GM19099 (cell line): ENCODE results near the gene LUZP2.

Source experiments
- POLR2A ChIP-seq: IDR thresholded peaks from 3 replicates; pipeline ENCODE4 v1.6.1; 2011; ENCODE audit warnings: low read depth; ENCODE audit not compliant: insufficient read length; ENCODE audit errors: extremely low read depth

The LUZP2 gene

GRCh38 chr11:24963852-24964251 is 467.0 kb downstream of the LUZP2 start:
- no peak for TF ChIP-seq POLR2A

DNA sequence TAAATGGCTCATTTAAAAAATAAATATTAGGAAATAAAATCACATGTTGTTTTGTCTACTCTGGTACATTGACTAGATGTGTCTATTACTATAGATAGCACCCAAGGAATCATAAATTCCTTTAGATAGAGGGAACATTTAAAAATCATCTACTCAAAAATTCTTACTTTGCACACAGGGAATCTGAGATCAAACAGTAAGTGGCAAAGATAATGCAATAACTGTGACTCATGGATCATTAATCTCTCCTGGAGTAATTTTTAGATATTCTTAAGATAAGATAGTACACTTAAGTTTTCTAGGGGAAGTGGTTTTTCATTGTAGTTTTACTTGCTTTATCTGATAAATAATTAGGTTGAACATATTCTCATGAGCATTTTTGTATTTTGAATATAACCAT is 468.9 kb downstream of the LUZP2 start:
- TF ChIP-seq POLR2A = no peak

DNA sequence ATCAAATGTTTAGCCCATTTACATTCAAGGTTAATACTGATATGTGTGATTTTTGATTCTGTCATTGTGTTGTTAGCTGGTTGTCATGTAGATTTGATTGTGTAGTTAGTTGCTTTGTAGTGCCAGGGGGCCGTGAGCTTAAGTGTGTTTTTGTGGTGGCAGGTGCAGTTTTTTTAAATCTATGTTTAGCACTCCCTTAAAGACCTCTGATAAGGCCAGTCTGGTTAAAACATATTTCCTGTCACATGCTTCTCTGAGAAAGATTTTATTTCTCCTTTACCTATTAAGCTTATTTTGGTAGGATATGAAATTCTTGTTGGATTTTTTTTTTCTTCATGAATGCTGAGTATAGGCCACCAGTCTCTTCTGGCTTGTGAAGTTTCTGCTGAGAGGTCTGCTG is 540.6 kb downstream of the LUZP2 start:
- no peak for TF ChIP-seq POLR2A

DNA sequence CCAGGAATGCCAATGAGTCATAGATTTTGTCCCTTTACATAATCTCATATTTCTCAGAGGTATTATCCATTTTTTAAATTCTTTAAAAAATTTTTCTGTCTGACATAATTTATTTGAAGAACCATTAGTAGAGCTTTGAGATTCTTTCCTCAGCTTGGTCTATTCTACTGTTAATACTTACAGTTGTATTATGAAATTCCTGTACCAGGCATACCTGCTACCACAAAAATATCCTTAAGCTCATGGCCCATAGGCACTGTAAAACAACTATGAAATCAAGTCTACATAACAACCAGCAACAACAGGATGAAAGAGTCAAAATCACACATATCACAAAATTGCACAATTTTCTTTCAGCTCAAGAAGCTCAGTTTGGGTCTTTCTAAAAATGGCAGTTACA is 541.3 kb downstream of the LUZP2 start:
- TF ChIP-seq POLR2A = no peak

- no peak for TF ChIP-seq POLR2A
Observed at GRCh38 chr11:25039165-25039564, 542.3 kb downstream of the LUZP2 start.

- no peak for TF ChIP-seq POLR2A
Observed at GRCh38 chr11:25048632-25049031, 551.8 kb downstream of the LUZP2 start.

DNA sequence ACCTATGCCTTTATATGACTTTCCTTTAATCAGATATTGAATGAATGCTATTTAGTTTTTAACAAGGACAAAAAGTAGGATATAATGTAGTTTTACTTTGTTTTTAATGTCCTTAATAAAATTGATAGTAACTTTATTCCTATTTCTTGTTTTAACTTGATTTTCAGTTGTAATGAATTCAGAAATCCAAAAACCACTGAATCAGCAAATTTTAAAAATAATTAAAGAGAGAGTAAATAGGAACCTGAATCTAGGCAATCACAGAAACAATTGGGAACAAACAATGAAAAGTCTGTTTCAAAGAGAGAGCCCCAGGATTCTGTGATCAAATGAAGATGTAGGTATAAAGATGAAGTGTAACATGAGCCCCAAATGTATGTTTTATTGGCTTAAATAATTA is 556.0 kb downstream of the LUZP2 start:
- TF ChIP-seq POLR2A = no peak

DNA sequence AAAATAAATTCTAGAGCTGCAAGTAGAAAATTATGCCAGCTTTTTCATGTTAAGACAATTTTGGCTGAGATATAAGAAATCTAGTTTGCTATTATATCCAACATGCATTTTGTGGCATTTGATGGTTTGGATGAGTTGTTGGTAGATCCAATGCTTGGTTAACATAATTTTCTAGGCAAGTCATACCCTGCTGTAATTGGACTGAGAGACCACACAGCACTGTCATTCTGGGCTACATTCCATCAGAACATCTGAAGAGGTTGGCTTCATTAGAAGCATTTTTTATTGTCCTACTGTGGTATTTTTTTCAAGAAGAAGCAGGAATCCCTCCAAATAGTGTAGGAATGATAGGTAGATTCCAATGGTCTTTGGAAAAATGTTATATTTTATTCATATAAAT is 561.0 kb downstream of the LUZP2 start:
- no peak for TF ChIP-seq POLR2A

DNA sequence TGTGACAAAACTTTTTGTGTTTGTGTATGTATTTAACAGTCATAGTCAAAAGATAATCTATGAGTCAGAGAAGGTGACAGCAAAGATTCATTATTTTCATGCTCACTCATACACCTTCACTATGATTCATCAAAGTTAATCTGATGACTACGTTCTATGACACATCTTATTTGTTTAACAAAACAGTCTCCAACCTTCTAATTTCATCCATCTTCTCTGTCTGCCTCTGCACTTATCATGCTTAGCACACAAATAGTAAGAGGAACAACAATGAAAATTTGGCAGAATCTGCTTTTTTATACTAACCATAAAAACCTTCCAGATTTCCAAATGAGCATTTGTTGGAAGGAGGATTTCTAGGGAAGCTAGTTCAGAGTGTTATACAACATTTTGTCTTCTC is 568.9 kb downstream of the LUZP2 start:
- TF ChIP-seq POLR2A = no peak

GRCh38 chr11:25066706-25067105 is 569.9 kb downstream of the LUZP2 start:
- no peak for TF ChIP-seq POLR2A

DNA sequence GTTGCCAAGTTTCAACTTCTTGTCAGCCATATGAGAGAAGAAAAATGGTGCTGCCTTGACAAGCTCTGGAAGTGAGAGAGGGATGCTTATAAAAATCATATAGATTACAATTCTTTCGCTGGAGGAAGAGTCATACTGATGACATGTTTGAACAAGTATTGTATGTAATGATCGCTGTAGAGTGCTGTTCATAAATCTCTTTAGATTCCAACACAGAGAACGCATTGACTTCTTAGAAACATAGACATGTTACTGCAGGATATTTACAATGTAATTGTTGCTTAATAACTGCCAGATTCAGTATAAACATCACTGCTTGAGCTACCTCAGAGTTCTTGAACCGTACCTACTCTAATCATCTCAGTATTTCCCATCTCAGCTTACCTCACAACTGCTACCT is 571.6 kb downstream of the LUZP2 start:
- TF ChIP-seq POLR2A = no peak

GRCh38 chr11:25094085-25094802 is 597.4 kb downstream of the LUZP2 start:
- TF ChIP-seq POLR2A = no peak

GRCh38 chr11:25119416-25119815 is 622.6 kb downstream of the LUZP2 start:
- TF ChIP-seq POLR2A = no peak
